Measurements from ENCODE around the gene ATP1A2.

DNA sequence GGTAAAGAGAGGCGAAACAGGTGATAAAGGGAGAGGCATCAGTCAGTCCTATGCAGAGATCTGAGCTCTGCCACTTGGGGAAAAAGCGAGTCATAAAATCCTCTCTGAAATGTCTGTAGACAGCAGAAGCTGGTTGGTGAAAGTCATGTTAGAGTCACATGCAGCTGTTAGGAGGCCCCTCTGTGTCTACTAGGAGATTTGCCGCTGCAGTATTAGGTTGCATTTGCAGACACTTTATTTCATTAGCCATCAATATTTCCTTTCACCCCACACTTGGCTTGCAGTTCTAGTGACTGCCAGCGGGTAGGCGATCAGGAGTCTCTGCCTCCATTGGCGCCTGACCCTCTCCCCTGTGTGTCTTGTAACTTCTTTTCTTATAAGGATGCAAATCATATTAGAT is 52.0 kb downstream of the ATP1A2 start:
- TF ChIP-seq GATA2 (IDR thresholded peaks at IDR 0.05; ENCODE audit: low read depth, low read length) (no peak), GATA3 (IDR thresholded peaks at IDR 0.05; ENCODE audit: low read depth, low read length) (no peak)

All from SH-SY5Y (cell line).